KMS-11 (cell line): ENCODE data around the gene KLHL29.

Source experiments
- H2AFZ ChIP-seq: fragments of 200-600 bp; sonication (generic); 2 replicates; pipeline ENCODE4 v1.6.1; 2016; ENCODE audit warnings: antibody characterized with exemption, mixed run types, low read depth
- H3K27ac ChIP-seq: fragments of 200-600 bp; sonication (generic); 2 replicates; pipeline ENCODE4 v1.6.1; 2016; ENCODE audit warnings: mild to moderate bottlenecking, mixed run types
- H3K27me3 ChIP-seq: fragments of 200-600 bp; sonication (generic); 2 replicates; pipeline ENCODE4 v1.6.1; 2017; ENCODE audit warnings: mild to moderate bottlenecking, low read depth, mixed run types, moderate library complexity; ENCODE audit not compliant: insufficient read depth
- H3K36me3 ChIP-seq: fragments of 200-600 bp; sonication (generic); 2 replicates; pipeline ENCODE4 v1.6.1; 2017; ENCODE audit warnings: mild to moderate bottlenecking, mixed run types; ENCODE audit not compliant: insufficient read depth
- H3K4me1 ChIP-seq: fragments of 200-600 bp; sonication (generic); 2 replicates; pipeline ENCODE4 v1.6.1; 2016; ENCODE audit warnings: mild to moderate bottlenecking, low read depth, mixed run types; ENCODE audit not compliant: poor library complexity, severe bottlenecking
- H3K4me2 ChIP-seq: fragments of 200-600 bp; sonication (generic); 2 replicates; pipeline ENCODE4 v1.7.0; 2016; ENCODE audit warnings: mild to moderate bottlenecking, mixed run types
- H3K4me3 ChIP-seq: fragments of 200-600 bp; sonication (generic); IDR thresholded peaks from 2 replicates; pipeline ENCODE4 v1.6.1; 2017; ENCODE audit warnings: low read depth, low read length, mixed read lengths; ENCODE audit not compliant: insufficient read depth
- H3K79me2 ChIP-seq: fragments of 200-600 bp; sonication (generic); 2 replicates; pipeline ENCODE4 v1.6.1; 2016; ENCODE audit warnings: low read depth, mixed run types; ENCODE audit not compliant: insufficient read depth
- H3K9ac ChIP-seq: fragments of 200-600 bp; sonication (generic); 2 replicates; pipeline ENCODE4 v1.6.1; 2016; ENCODE audit warnings: mild to moderate bottlenecking, mixed run types
- H4K20me1 ChIP-seq: fragments of 200-600 bp; sonication (generic); 2 replicates; pipeline ENCODE4 v1.6.1; 2016; ENCODE audit warnings: mild to moderate bottlenecking, mixed run types; ENCODE audit not compliant: insufficient read depth
- CTCF ChIP-seq: fragments of 200-600 bp; sonication (generic); conservative IDR thresholded peaks from 2 replicates; pipeline ENCODE4 v1.6.1; 2017; ENCODE audit warnings: low read depth, mild to moderate bottlenecking, antibody characterized with exemption, low read length, moderate library complexity, mixed read lengths

Gene KLHL29

GRCh38 chr2:23669413-23670244 is 284.6 kb downstream of the KLHL29 start:
- Histone ChIP-seq H3K4me3 (no peak overlapping the region), H3K79me2 (no peaks in the 10 kb centered on the region), H3K4me2 (no peak overlapping the region), H4K20me1 (no peaks in the 10 kb centered on the region), H3K36me3 (no peaks in the 10 kb centered on the region), H3K9ac (no peak overlapping the region), H3K27me3 (no peaks in the 10 kb centered on the region), H3K4me1 (no peaks in the 10 kb centered on the region), H2AFZ (no peak overlapping the region), H3K27ac (no peak overlapping the region)
- TF ChIP-seq CTCF, result no peak

GRCh38 chr2:23670245-23670592 is 285.2 kb downstream of the KLHL29 start:
- Histone ChIP-seq H3K4me3 (no peak overlapping the region), H3K79me2 (no peaks in the 10 kb centered on the region), H3K4me1 (no peaks in the 10 kb centered on the region), H3K27ac (no peak overlapping the region), H2AFZ (no peak overlapping the region), H3K4me2 (no peak overlapping the region), H3K27me3 (no peaks in the 10 kb centered on the region), H4K20me1 (no peaks in the 10 kb centered on the region), H3K9ac (no peak overlapping the region), H3K36me3 (no peaks in the 10 kb centered on the region)
- no peak for TF ChIP-seq CTCF

- no peaks in the 10 kb centered on the region for H3K27me3 ChIP-seq
- H3K4me3 ChIP-seq, result no peak overlapping the region
- no peak for TF ChIP-seq CTCF
Observed at GRCh38 chr2:23673082-23673481, 288.1 kb downstream of the KLHL29 start.

GRCh38 chr2:23673830-23674679 is 289.1 kb downstream of the KLHL29 start:
- TF ChIP-seq CTCF, result no peak
- Histone ChIP-seq H3K4me1 (no peaks in the 10 kb centered on the region), H3K27me3 (no peaks in the 10 kb centered on the region), H3K27ac (no peak overlapping the region), H4K20me1 (no peaks in the 10 kb centered on the region), H3K4me2 (no peak overlapping the region), H3K9ac (no peak overlapping the region), H3K79me2 (no peaks in the 10 kb centered on the region), H3K36me3 (no peaks in the 10 kb centered on the region), H3K4me3 (no peak overlapping the region), H2AFZ (no peak overlapping the region)

More at GRCh38 chr2:23673082-23673481, 288.1 kb downstream of the KLHL29 start:
- Histone ChIP-seq H3K79me2 (no peaks in the 10 kb centered on the region), H3K27ac (no peak overlapping the region), H3K4me2 (no peak overlapping the region), H2AFZ (no peak overlapping the region), H4K20me1 (no peaks in the 10 kb centered on the region), H3K36me3 (no peaks in the 10 kb centered on the region), H3K9ac (no peak overlapping the region), H3K4me1 (no peaks in the 10 kb centered on the region)
